SU-DHL-6 (cell line): ENCODE measurements around the gene U2AF1L4.

Experiments
- H2AFZ ChIP-seq: fragments of 200-600 bp; sonication (generic); 2 replicates; pipeline ENCODE4 v1.6.1; 2014; ENCODE audit warnings: low read depth, mild to moderate bottlenecking, moderate library complexity, mixed read lengths, antibody characterized with exemption, low read length; ENCODE audit not compliant: severe bottlenecking
- H3F3A ChIP-seq: fragments of 200-600 bp; shearing (Covaris generic); 2 replicates; pipeline ENCODE4 v1.6.0; 2016; ENCODE audit warnings: antibody characterized with exemption, mild to moderate bottlenecking; ENCODE audit not compliant: insufficient read depth
- H3K27ac ChIP-seq: fragments of 200-600 bp; sonication (generic); 2 replicates; pipeline ENCODE4 v1.5.1; 2016; ENCODE audit warnings: low read depth, mild to moderate bottlenecking, low read length, moderate library complexity, mixed read lengths
- H3K27me3 ChIP-seq: fragments of 200-600 bp; sonication (generic), shearing (Covaris generic); 2 replicates; pipeline ENCODE4 v1.6.0; 2014; ENCODE audit warnings: mild to moderate bottlenecking, low read length
- H3K36me3 ChIP-seq: fragments of 200-600 bp; sonication (generic); 2 replicates; pipeline ENCODE4 v1.6.1; 2014; ENCODE audit warnings: mild to moderate bottlenecking, low read length, mixed read lengths
- H3K4me2 ChIP-seq: fragments of 300-600, 200-600 bp; shearing (Covaris generic), sonication (generic); 2 replicates; pipeline ENCODE4 v1.6.0; 2014; ENCODE audit warnings: low read length, low read depth, mild to moderate bottlenecking; ENCODE audit not compliant: poor library complexity, severe bottlenecking
- H3K4me3 ChIP-seq: fragments of 200-600 bp; sonication (generic); 2 replicates; pipeline ENCODE4 v1.5.1; 2014; ENCODE audit warnings: antibody characterized with exemption, low read length, mild to moderate bottlenecking, mixed read lengths; ENCODE audit not compliant: insufficient read depth, poor library complexity, severe bottlenecking
- H3K79me2 ChIP-seq: fragments of 200-600 bp; sonication (generic); 2 replicates; pipeline ENCODE4 v1.6.1; 2014; ENCODE audit warnings: mild to moderate bottlenecking, low read length, moderate library complexity; ENCODE audit not compliant: insufficient read depth
- H3K9ac ChIP-seq: fragments of 200-600 bp; sonication (generic); 2 replicates; pipeline ENCODE4 v1.7.0; 2014; ENCODE audit warnings: mild to moderate bottlenecking, low read length
- H3K9me2 ChIP-seq: fragments of 200-600 bp; sonication (generic); replicated peaks from 2 replicates; pipeline ENCODE4 v1.6.1; 2014; ENCODE audit warnings: low read length; ENCODE audit not compliant: insufficient read depth
- H3K9me3 ChIP-seq: fragments of 200-600 bp; sonication (generic); 2 replicates; pipeline ENCODE4 v1.6.1; 2014; ENCODE audit warnings: low read length, mixed read lengths; ENCODE audit not compliant: insufficient read depth
- H4K20me1 ChIP-seq: fragments of 200-600 bp; sonication (generic); 2 replicates; pipeline ENCODE4 v1.6.1; 2014; ENCODE audit warnings: low read depth, mild to moderate bottlenecking, antibody characterized with exemption, low read length, moderate library complexity, mixed read lengths
- EZH2phosphoT487 ChIP-seq: fragments of 200-600 bp; sonication (generic), shearing (Covaris generic); conservative IDR thresholded peaks from 2 replicates; pipeline ENCODE4 v1.6.1; 2018; ENCODE audit warnings: mild to moderate bottlenecking, antibody characterized with exemption, low read length, moderate library complexity, mixed read lengths
- TF ChIP-seq, protein P1 (sequence below): fragments of 200-600 bp; sonication (generic); IDR thresholded peaks from one replicate; pipeline ENCODE4 v1.5.1; 2017; ENCODE audit warnings: antibody characterized with exemption, mild to moderate bottlenecking, low read length, moderate library complexity; ENCODE audit not compliant: insufficient read depth, poor library complexity, severe bottlenecking

The U2AF1L4 gene

DNA sequence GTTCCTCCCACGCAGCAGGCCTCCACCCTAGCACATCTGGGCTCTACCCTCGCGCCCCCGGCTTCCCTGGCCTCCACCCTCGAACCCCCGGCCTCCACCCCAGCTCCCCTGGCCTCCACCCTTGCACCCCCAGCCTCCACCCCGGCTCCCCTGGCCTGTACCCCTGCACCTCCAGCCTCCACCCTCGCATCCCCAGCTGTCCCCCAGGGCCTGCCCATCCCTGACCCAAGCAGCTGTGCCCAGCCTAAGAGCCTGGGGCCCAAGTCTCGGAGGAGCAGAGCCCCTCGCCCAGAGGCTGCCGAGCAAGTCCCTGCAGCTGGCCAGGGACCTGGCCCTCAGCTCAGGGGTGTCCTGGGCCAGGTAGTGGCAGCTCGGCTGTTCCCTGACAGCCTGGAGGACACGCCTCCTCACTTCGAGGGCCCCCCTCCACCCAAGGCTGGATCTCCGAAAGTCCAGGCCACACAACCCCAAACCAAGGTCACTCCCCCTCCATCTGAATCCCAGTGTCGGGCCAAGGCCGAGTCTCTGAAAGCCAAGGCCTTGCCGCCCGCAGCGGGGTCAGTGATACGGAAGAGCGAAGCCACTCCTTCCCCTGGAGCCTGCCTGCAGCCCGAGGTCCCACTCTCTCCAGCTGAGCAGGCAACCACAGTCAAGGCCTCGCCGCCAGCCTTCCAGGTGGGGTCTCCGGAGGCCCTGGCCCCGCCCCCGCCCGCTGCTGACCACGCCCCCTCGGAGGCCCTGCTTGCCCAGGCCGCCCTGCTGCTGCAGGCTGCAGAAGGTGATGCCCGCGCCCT, 22.3 kb upstream of the U2AF1L4 start:
- Histone ChIP-seq H3K27ac (no peak overlapping the region), H3K9me2 (no peaks in the 10 kb centered on the region), H3K79me2 (no peaks in the 10 kb centered on the region), H3K4me3 (no peak overlapping the region), H3K27me3 (no peaks in the 10 kb centered on the region), H3K9ac (no peak overlapping the region), H2AFZ (no peak overlapping the region), H3K4me2 (no peak overlapping the region), H3K36me3 (no peaks in the 10 kb centered on the region), H4K20me1 (no peaks in the 10 kb centered on the region), H3K9me3 (no peaks in the 10 kb centered on the region), H3F3A (no peaks in the 10 kb centered on the region)
- TF ChIP-seq EZH2phosphoT487, result no peak
- TF ChIP-seq, protein P1, sequence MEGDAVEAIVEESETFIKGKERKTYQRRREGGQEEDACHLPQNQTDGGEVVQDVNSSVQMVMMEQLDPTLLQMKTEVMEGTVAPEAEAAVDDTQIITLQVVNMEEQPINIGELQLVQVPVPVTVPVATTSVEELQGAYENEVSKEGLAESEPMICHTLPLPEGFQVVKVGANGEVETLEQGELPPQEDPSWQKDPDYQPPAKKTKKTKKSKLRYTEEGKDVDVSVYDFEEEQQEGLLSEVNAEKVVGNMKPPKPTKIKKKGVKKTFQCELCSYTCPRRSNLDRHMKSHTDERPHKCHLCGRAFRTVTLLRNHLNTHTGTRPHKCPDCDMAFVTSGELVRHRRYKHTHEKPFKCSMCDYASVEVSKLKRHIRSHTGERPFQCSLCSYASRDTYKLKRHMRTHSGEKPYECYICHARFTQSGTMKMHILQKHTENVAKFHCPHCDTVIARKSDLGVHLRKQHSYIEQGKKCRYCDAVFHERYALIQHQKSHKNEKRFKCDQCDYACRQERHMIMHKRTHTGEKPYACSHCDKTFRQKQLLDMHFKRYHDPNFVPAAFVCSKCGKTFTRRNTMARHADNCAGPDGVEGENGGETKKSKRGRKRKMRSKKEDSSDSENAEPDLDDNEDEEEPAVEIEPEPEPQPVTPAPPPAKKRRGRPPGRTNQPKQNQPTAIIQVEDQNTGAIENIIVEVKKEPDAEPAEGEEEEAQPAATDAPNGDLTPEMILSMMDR, result no peak

DNA sequence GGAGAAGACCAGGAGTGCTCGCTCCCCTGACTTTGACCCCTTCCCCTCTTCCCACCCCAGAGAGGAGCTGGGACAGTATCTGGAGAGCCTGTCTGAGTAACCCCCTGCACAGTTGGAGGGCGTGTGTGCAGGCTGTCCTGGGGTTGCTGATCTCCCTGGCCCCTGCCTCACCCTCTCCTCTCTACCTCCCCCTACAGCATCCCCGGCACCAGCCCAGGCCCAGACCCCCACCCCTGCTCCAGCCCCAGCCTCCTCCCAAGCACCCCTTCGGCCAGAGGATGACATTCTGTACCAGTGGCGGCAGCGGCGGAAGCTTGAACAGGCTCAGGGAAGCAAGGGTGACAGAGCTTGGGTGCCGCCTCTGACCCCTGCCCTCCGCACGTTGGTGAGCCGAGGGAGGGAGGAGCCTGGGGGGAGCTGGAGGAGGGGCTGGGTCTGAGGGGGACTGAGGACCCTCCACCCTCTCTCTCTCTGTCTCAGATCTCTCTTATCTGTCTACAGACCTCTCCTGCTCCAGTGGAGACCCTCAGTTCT, 21.4 kb upstream of the U2AF1L4 start:
- no peaks in the 10 kb centered on the region for H3K27me3 ChIP-seq
- H3K4me2 ChIP-seq, result no peak overlapping the region
- H4K20me1 ChIP-seq, result no peaks in the 10 kb centered on the region
- no peak overlapping the region for H2AFZ ChIP-seq
- no peak overlapping the region for H3K27ac ChIP-seq
- no peak for TF ChIP-seq EZH2phosphoT487
- TF ChIP-seq, protein P1, result no peak
- H3K4me3 ChIP-seq, result no peak overlapping the region
- H3K9me2 ChIP-seq, result no peaks in the 10 kb centered on the region
- no peak overlapping the region for H3K9ac ChIP-seq
- H3K9me3 ChIP-seq, result no peaks in the 10 kb centered on the region
- no peaks in the 10 kb centered on the region for H3K36me3 ChIP-seq
- no peaks in the 10 kb centered on the region for H3F3A ChIP-seq
- H3K79me2 ChIP-seq, result no peaks in the 10 kb centered on the region

DNA sequence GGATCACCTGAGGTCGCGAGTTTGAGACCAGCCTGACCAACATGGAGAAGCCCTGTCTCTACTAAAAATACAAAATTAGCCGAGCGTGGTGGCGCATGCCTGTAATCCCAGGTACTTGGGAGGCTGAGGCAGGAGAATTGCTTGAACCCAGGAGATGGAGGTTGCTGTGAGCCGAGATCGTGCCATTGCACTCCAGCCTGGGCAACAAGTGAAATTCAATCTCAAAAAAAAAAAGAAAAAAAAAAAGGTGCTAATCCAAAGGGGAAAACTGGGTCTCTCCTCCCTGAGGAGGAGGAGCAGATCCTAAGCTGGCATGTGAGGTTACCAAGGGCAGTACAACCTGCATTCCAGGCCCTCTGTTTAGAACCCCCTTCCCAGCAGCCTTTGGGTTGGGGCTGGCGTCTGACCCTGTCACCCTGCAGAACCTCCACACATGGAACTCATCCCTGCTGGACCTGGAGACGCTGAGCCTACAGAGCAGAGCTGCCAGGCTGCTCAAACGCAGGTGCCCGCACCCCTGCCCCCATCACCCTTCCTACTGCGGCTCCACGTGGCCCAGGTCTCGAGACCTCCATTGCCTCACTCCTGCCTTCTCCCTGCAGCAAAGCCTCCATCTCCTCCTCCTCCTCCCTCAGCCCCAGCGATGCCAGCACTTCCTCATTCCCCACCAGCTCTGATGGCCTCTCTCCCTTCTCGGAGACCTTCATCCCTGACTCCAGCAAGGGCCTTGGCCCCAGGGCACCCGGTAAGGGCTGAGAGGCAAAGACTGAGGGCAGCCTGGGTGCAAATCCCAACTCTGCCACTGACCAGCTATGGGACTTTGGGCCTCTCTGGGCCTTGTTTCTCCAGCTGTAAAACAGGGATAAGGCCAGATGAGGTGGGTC, 19.5 kb upstream of the U2AF1L4 start:
- Histone ChIP-seq H3F3A (no peaks in the 10 kb centered on the region), H3K79me2 (peaks cover 5% of the 10 kb centered on the region; the same call in 1 of the 2 replicates), H3K27ac (no peak overlapping the region), H2AFZ (no peak overlapping the region), H3K9me3 (no peaks in the 10 kb centered on the region), H3K9ac (no peak overlapping the region), H4K20me1 (no peaks in the 10 kb centered on the region), H3K4me2 (no peak overlapping the region), H3K27me3 (no peaks in the 10 kb centered on the region), H3K4me3 (no peak overlapping the region), H3K36me3 (no peaks in the 10 kb centered on the region), H3K9me2 (no peaks in the 10 kb centered on the region)
- TF ChIP-seq, protein P1, result no peak
- no peak for TF ChIP-seq EZH2phosphoT487
